Astrocyte (in vitro differentiated cells and primary cell): ENCODE results near the gene GCK. TPM values are rescaled to one million over a fixed set of nuclear protein-coding genes. Genes with fewer than 3 reads are reported as not detected.
A peak's percentile ranks its signal among the peaks of the same experiment; 100 is the strongest.

Experiments
- DNase-seq: peaks from one replicate; pipeline ENCODE4 v3.0.0-alpha.2; 2010; ENCODE audit warnings: low read depth
- FAIRE-seq: peaks from 2 replicates; lab custom pipeline; 2011; peaks lifted over from hg19 to GRCh38; lab: Jason Lieb, UNC
- H2AFZ ChIP-seq: 2 replicates; pipeline ENCODE4 v1.6.0; 2012; ENCODE audit warnings: low read depth, low read length, inconsistent platforms
- H3K27ac ChIP-seq: 2 replicates; pipeline ENCODE4 v1.5.1; 2011; ENCODE audit warnings: low read depth, low read length, inconsistent platforms
- H3K27me3 ChIP-seq: 2 replicates; pipeline ENCODE4 v1.6.0; 2011; ENCODE audit warnings: low read length, inconsistent platforms; ENCODE audit not compliant: insufficient read depth
- H3K36me3 ChIP-seq: 2 replicates; pipeline ENCODE4 v1.5.1; 2011; ENCODE audit warnings: low read length, inconsistent platforms; ENCODE audit not compliant: insufficient read depth
- H3K4me1 ChIP-seq: 2 replicates; pipeline ENCODE4 v1.5.1; 2011; ENCODE audit warnings: low read length, inconsistent platforms; ENCODE audit not compliant: insufficient read depth
- H3K4me2 ChIP-seq: 2 replicates; pipeline ENCODE4 v1.6.0; 2012; ENCODE audit warnings: low read length, inconsistent platforms
- H3K4me3 ChIP-seq: 2 replicates; pipeline ENCODE4 v1.5.1; 2011; ENCODE audit warnings: low read depth, mild to moderate bottlenecking, low read length, inconsistent platforms; ENCODE audit not compliant: insufficient read depth
- H3K79me2 ChIP-seq: 2 replicates; pipeline ENCODE4 v1.6.0; 2012; ENCODE audit warnings: mild to moderate bottlenecking, low read length, inconsistent platforms; ENCODE audit not compliant: insufficient read depth
- H3K9ac ChIP-seq: 2 replicates; pipeline ENCODE4 v1.6.0; 2012; ENCODE audit warnings: mild to moderate bottlenecking, low read length, inconsistent platforms
- H3K9me3 ChIP-seq: 2 replicates; pipeline ENCODE4 v1.5.1; 2012; ENCODE audit warnings: low read depth, mild to moderate bottlenecking, low read length, inconsistent platforms; ENCODE audit not compliant: insufficient read depth
- H4K20me1 ChIP-seq: 2 replicates; pipeline ENCODE4 v1.6.0; 2012; ENCODE audit warnings: low read length, inconsistent platforms; ENCODE audit not compliant: insufficient read depth
- H3K27ac Mint-ChIP-seq: one replicate; pipeline ENCODE4 v1.8.0; 2021; ENCODE audit warnings: mild to moderate bottlenecking, mixed read lengths; ENCODE audit not compliant: unreplicated experiment
- H3K27me3 Mint-ChIP-seq: one replicate; pipeline ENCODE4 v1.8.0; 2021; ENCODE audit warnings: low read depth, mixed read lengths; ENCODE audit not compliant: unreplicated experiment
- H3K36me3 Mint-ChIP-seq: one replicate; pipeline ENCODE4 v1.8.0; 2021; ENCODE audit warnings: low read depth, mixed read lengths; ENCODE audit not compliant: unreplicated experiment
- H3K4me1 Mint-ChIP-seq: one replicate; pipeline ENCODE4 v1.8.0; 2021; ENCODE audit warnings: low read depth, mixed read lengths; ENCODE audit not compliant: unreplicated experiment
- H3K4me3 Mint-ChIP-seq: one replicate; pipeline ENCODE4 v1.8.0; 2021; ENCODE audit warnings: mild to moderate bottlenecking, moderate library complexity, mixed read lengths; ENCODE audit not compliant: unreplicated experiment
- H3K9me3 Mint-ChIP-seq: one replicate; pipeline ENCODE4 v1.8.0; 2021; ENCODE audit warnings: mild to moderate bottlenecking, mixed read lengths; ENCODE audit not compliant: unreplicated experiment
- CTCF ChIP-seq: IDR thresholded peaks from 2 replicates; pipeline ENCODE4 v1.5.1; 2011; ENCODE audit warnings: low read depth, mild to moderate bottlenecking, inconsistent platforms, low read length, moderate library complexity; ENCODE audit not compliant: insufficient read depth
- EZH2 ChIP-seq: IDR thresholded peaks from 2 replicates; pipeline ENCODE4 v1.6.1; 2012; ENCODE audit warnings: mild to moderate bottlenecking, low read length, inconsistent platforms; ENCODE audit not compliant: insufficient read depth
- total RNA-seq: library from RNA; stranded (reverse); gene quantifications from 2 replicates; pipeline ENCODE4 v1.2.1, GENCODE V29; 2021

Gene GCK
- total RNA-seq, 1 donor from 2014 or later, result not detected

GRCh38 chr7:44215531-44215930 is 26.3 kb upstream of the GCK start:
- TF ChIP-seq CTCF (no peak), EZH2 (no peak)
- Histone ChIP-seq H2AFZ (no peak overlapping the region), H3K79me2 (no peaks in the 10 kb centered on the region), H4K20me1 (peaks cover 43% of the 10 kb centered on the region), H3K4me1 (no peaks in the 10 kb centered on the region), H3K36me3 (peaks cover 25% of the 10 kb centered on the region), H3K9me3 (peaks cover 4% of the 10 kb centered on the region), H3K4me2 (no peak overlapping the region), H3K9ac (no peak overlapping the region), H3K4me3 (no peak overlapping the region), H3K27me3 (no peaks in the 10 kb centered on the region), H3K27ac (no peak overlapping the region)
- FAIRE-seq (no peak), DNase-seq (no peak)
- Mint-ChIP-seq H3K27me3 (no peaks in the 10 kb centered on the region), H3K27ac (no peak overlapping the region), H3K4me1 (peaks cover 7% of the 10 kb centered on the region), H3K36me3 (peaks cover 15% of the 10 kb centered on the region), H3K9me3 (no peaks in the 10 kb centered on the region), H3K4me3 (no peak overlapping the region)

GRCh38 chr7:44213877-44214388 is 24.7 kb upstream of the GCK start:
- FAIRE-seq (no peak), DNase-seq (no peak)
- Histone ChIP-seq H3K27ac (no peak overlapping the region), H3K27me3 (no peaks in the 10 kb centered on the region), H3K4me3 (no peak overlapping the region), H3K4me2 (no peak overlapping the region), H3K79me2 (no peaks in the 10 kb centered on the region), H3K9me3 (peaks cover 2% of the 10 kb centered on the region), H3K4me1 (no peaks in the 10 kb centered on the region), H2AFZ (no peak overlapping the region), H3K36me3 (peaks cover 38% of the 10 kb centered on the region), H4K20me1 (peaks cover 58% of the 10 kb centered on the region), H3K9ac (no peak overlapping the region)
- Mint-ChIP-seq H3K4me3 (peak overlapping the region; percentile 27), H3K4me1 (peaks cover 7% of the 10 kb centered on the region), H3K27ac (peak overlapping the region; percentile 50), H3K36me3 (peaks cover 18% of the 10 kb centered on the region), H3K9me3 (no peaks in the 10 kb centered on the region), H3K27me3 (no peaks in the 10 kb centered on the region)
- TF ChIP-seq EZH2 (no peak), CTCF (no peak)

- TF ChIP-seq CTCF (no peak), EZH2 (no peak)
- H3K4me1 ChIP-seq, result no peaks in the 10 kb centered on the region
- Mint-ChIP-seq H3K36me3 (peaks cover 18% of the 10 kb centered on the region), H3K27ac (peak overlapping the region; percentile 47), H3K9me3 (no peaks in the 10 kb centered on the region), H3K4me1 (peaks cover 7% of the 10 kb centered on the region), H3K27me3 (no peaks in the 10 kb centered on the region), H3K4me3 (no peak overlapping the region)
- no peak for DNase-seq
- no peaks in the 10 kb centered on the region for H3K27me3 ChIP-seq
- no peak overlapping the region for H2AFZ ChIP-seq
- H3K36me3 ChIP-seq, result peaks cover 44% of the 10 kb centered on the region
- H3K4me3 ChIP-seq, result no peak overlapping the region
- no peak overlapping the region for H3K9ac ChIP-seq
- H4K20me1 ChIP-seq, result peaks cover 64% of the 10 kb centered on the region
- H3K4me2 ChIP-seq, result no peak overlapping the region
- H3K27ac ChIP-seq, result no peak overlapping the region
- no peak for FAIRE-seq
- H3K79me2 ChIP-seq, result no peaks in the 10 kb centered on the region
- H3K9me3 ChIP-seq, result no peaks in the 10 kb centered on the region
Observed at GRCh38 chr7:44213206-44213876, 24.1 kb upstream of the GCK start.
